Measurements from ENCODE around the gene RAD21L1.

RAD21L1 gene

GRCh38 chr20:1269850-1270249 is 44.0 kb downstream of the RAD21L1 start:
- TF ChIP-seq CTCF (IDR thresholded peaks at IDR 0.05; ENCODE audit: borderline replicate concordance, insufficient read depth, low read depth, low read length): no peak
- H3K4me3 ChIP-seq (ENCODE audit: low read depth, low read length): no peak overlapping the region

- H3K4me3 ChIP-seq (ENCODE audit: low read depth, low read length): no peak overlapping the region
Measured at GRCh38 chr20:1272368-1273100, 46.7 kb downstream of the RAD21L1 start.

GRCh38 chr20:1273366-1273765 is 47.5 kb downstream of the RAD21L1 start:
- no peak for TF ChIP-seq CTCF (IDR thresholded peaks at IDR 0.05; ENCODE audit: borderline replicate concordance, insufficient read depth, low read depth, low read length)

More at GRCh38 chr20:1272368-1273100, 46.7 kb downstream of the RAD21L1 start:
- no peak for TF ChIP-seq CTCF (IDR thresholded peaks at IDR 0.05; ENCODE audit: borderline replicate concordance, insufficient read depth, low read depth, low read length)

GRCh38 chr20:1274485-1275311 is 48.9 kb downstream of the RAD21L1 start:
- TF ChIP-seq CTCF (IDR thresholded peaks at IDR 0.05; ENCODE audit: borderline replicate concordance, insufficient read depth, low read depth, low read length): no peak

More at GRCh38 chr20:1273366-1273765, 47.5 kb downstream of the RAD21L1 start:
- H3K4me3 ChIP-seq (ENCODE audit: low read depth, low read length): no peak overlapping the region

GRCh38 chr20:1275919-1276318 is 50.1 kb downstream of the RAD21L1 start:
- TF ChIP-seq CTCF (IDR thresholded peaks at IDR 0.05; ENCODE audit: borderline replicate concordance, insufficient read depth, low read depth, low read length): no peak
- no peak overlapping the region for H3K4me3 ChIP-seq (ENCODE audit: low read depth, low read length)

More at GRCh38 chr20:1274485-1275311, 48.9 kb downstream of the RAD21L1 start:
- H3K4me3 ChIP-seq (ENCODE audit: low read depth, low read length): no peak overlapping the region

- no peak overlapping the region for H3K4me3 ChIP-seq (ENCODE audit: low read depth, low read length)
- no peak for TF ChIP-seq CTCF (IDR thresholded peaks at IDR 0.05; ENCODE audit: borderline replicate concordance, insufficient read depth, low read depth, low read length)
Measured at GRCh38 chr20:1277529-1278322, 51.9 kb downstream of the RAD21L1 start.
